ENCODE data around the gene MRPL54.
"Not testable (repeated sequence)": the region's sequence is repeated elsewhere in the genome, so short reads cannot be mapped to it uniquely, and the experiment has no call there.

The MRPL54 gene

DNA sequence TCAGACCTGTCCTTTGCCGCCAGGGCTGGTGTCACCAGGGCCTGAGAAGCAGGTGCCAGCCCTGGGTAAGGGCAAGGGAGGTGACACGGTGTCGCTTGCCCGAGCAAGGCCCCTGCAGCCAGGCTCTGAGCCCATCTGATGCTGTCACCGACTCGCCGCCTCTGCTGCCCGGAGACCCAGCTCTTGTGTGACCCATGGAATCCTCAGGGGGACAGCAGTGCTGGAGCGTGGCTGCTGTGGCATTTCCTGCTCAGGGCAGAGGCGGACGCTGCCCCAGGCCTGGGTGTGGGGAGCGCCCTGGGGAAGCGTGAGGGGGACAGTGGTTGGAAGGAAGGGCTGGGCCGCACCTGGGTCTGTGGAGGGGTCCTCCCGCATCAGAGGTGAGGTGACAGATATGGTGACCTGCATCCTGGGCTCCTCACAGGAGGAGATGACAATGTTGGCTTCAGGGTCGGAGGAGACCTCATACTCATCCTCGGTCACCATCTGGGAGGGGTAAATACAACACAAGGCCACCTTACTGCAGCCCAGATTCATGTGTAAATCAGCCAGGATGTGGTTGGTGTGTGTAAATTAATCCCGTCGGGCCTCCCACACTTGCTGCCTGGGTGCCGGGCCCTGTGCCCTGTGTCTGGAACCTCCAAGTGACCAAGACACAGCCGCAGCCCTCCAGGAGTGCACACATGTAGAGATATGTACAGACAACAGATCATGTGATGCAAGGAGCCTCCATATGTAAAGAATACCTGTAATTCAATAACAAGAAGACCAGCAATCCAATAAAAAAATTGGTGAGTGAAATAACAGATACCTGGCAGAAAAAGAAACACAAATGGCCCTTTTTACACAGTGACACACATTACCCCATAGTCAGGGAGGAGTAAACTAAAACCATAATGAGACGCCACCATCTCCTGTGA is 51.3 kb downstream of the MRPL54 start:
- no peak for DNase-seq (ENCODE audit: low spot score)

- no peak for DNase-seq (ENCODE audit: low spot score)
Observed at GRCh38 chr19:3814648-3815047, 52.2 kb downstream of the MRPL54 start.

- not testable (repeated sequence) for DNase-seq (ENCODE audit: low spot score)
Observed at GRCh38 chr19:3816148-3816547, 53.7 kb downstream of the MRPL54 start.

GRCh38 chr19:3816566-3817218 is 54.2 kb downstream of the MRPL54 start:
- DNase-seq (ENCODE audit: low spot score) = no peak

Measured in kidney capillary endothelial cell (primary cell).